ENCODE data around the gene PRR36.

The PRR36 gene

DNA sequence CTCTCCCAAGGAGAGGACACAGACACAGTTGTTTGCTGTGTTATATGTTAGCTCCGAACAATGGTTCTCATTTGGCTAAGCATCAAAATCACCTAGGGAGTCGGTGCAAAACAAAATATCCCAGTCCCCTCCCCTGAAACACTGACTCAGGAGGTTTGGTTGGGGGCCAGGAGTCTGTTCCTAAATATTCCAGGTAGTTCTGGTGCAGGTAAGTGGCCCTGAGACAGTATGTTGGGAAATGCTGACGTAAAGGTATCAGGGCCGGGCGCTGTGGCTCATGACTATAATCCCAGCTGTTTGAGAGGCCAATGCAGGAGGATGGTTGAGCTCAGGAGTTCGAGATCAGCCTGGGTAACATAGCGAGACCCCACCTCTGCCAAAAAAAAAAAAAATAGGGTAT is 27.1 kb upstream of the PRR36 start:
- Mint-ChIP-seq H3K4me3 (no peak overlapping the region), H3K9me3 (no peaks in the 10 kb centered on the region), H3K27ac (no peak overlapping the region), H3K4me1 (peaks cover 33% of the 10 kb centered on the region), H3K36me3 (ENCODE audit: low read depth) (no peaks in the 10 kb centered on the region), H3K27me3 (ENCODE audit: low read depth, poor library complexity) (peaks cover 33% of the 10 kb centered on the region)
- DNase-seq: no peak
- TF ChIP-seq, protein P1, sequence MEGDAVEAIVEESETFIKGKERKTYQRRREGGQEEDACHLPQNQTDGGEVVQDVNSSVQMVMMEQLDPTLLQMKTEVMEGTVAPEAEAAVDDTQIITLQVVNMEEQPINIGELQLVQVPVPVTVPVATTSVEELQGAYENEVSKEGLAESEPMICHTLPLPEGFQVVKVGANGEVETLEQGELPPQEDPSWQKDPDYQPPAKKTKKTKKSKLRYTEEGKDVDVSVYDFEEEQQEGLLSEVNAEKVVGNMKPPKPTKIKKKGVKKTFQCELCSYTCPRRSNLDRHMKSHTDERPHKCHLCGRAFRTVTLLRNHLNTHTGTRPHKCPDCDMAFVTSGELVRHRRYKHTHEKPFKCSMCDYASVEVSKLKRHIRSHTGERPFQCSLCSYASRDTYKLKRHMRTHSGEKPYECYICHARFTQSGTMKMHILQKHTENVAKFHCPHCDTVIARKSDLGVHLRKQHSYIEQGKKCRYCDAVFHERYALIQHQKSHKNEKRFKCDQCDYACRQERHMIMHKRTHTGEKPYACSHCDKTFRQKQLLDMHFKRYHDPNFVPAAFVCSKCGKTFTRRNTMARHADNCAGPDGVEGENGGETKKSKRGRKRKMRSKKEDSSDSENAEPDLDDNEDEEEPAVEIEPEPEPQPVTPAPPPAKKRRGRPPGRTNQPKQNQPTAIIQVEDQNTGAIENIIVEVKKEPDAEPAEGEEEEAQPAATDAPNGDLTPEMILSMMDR (IDR thresholded peaks at IDR 0.05): no peak

DNA sequence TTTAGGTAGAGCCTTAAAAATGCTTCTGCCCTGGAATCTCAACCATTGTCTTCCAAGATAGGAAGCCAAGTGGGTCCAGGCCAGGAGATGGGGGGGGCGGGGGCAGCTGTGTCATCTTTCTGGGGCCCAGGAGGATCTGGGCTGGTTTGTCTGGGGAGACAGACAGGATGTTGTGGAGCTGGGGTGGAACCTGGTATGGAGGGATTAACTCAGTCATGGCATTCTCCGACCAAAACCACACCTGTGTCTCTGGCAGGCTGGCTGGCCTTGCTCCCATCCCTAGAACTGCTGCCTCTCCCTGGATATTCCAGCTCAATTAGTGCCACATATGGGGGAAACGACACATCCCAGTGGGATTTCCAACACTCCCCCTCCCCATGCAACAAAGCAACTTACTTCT is 26.7 kb upstream of the PRR36 start:
- Mint-ChIP-seq H3K27me3 (ENCODE audit: low read depth, poor library complexity) (peaks cover 33% of the 10 kb centered on the region), H3K36me3 (ENCODE audit: low read depth) (no peaks in the 10 kb centered on the region), H3K27ac (no peak overlapping the region), H3K4me3 (no peak overlapping the region), H3K9me3 (no peaks in the 10 kb centered on the region), H3K4me1 (peaks cover 30% of the 10 kb centered on the region)
- DNase-seq: no peak
- TF ChIP-seq, protein P1 (IDR thresholded peaks at IDR 0.05): no peak

- peaks cover 29% of the 10 kb centered on the region for H3K27me3 Mint-ChIP-seq (ENCODE audit: low read depth, poor library complexity)
- H3K36me3 Mint-ChIP-seq (ENCODE audit: low read depth): no peaks in the 10 kb centered on the region
- no peak overlapping the region for H3K27ac Mint-ChIP-seq
- TF ChIP-seq, protein P1 (IDR thresholded peaks at IDR 0.05): no peak
- peaks cover 25% of the 10 kb centered on the region for H3K4me1 Mint-ChIP-seq
- no peaks in the 10 kb centered on the region for H3K9me3 Mint-ChIP-seq
- no peak overlapping the region for H3K4me3 Mint-ChIP-seq
- DNase-seq: no peak
Observed at GRCh38 chr19:7900401-7900870, 26.2 kb upstream of the PRR36 start.

- peaks cover 19% of the 10 kb centered on the region for H3K4me1 Mint-ChIP-seq
- TF ChIP-seq, protein P1 (IDR thresholded peaks at IDR 0.05): no peak
- H3K27me3 Mint-ChIP-seq (ENCODE audit: low read depth, poor library complexity): peaks cover 29% of the 10 kb centered on the region
- H3K9me3 Mint-ChIP-seq: no peaks in the 10 kb centered on the region
- no peaks in the 10 kb centered on the region for H3K36me3 Mint-ChIP-seq (ENCODE audit: low read depth)
- H3K27ac Mint-ChIP-seq: no peak overlapping the region
- H3K4me3 Mint-ChIP-seq: no peak overlapping the region
- DNase-seq: no peak
Observed at GRCh38 chr19:7899751-7900378, 25.7 kb upstream of the PRR36 start.

DNA sequence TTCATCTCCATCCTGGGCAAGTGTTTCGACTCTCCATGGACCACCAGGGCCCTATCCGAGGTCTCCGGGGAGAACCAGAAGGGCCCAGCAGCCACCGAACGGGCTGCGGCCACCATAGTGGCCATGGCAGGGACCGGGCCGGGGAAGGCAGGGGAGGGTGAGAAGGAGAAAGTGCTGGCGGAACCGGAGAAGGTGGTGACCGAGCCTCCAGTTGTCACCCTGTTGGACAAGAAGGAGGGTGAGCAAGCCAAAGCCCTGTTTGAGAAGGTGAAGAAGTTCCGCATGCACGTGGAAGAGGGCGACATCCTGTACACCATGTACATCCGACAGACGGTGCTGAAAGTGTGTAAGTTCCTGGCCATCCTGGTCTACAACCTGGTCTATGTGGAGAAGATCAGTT is 24.8 kb upstream of the PRR36 start:
- Mint-ChIP-seq H3K4me1 (peaks cover 14% of the 10 kb centered on the region), H3K36me3 (ENCODE audit: low read depth) (no peaks in the 10 kb centered on the region), H3K9me3 (no peaks in the 10 kb centered on the region), H3K27me3 (ENCODE audit: low read depth, poor library complexity) (peaks cover 37% of the 10 kb centered on the region), H3K4me3 (no peak overlapping the region), H3K27ac (no peak overlapping the region)
- no peak for DNase-seq
- TF ChIP-seq, protein P1 (IDR thresholded peaks at IDR 0.05): no peak

DNA sequence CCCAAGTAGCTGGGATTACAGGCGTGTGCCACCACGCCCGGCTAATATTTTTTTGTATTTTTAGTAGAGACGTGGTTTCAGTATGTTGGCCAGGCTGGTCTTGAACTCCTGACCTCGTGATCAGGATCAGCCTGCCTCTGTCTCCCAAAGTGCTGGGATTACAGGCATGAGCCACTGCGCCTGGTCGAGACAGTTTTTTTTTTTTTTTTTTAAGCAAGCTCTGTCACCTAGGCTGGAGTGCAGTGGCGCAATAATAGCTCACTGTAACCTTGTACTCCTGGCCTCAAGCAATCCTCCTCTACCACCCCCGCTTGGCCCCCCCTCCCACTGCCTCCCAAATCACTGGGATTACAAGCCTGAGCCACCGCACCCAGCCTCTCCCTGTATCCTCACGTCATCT is 23.1 kb upstream of the PRR36 start:
- no peak for DNase-seq
- H3K4me3 Mint-ChIP-seq: no peak overlapping the region
- H3K27ac Mint-ChIP-seq: no peak overlapping the region
- TF ChIP-seq, protein P1 (IDR thresholded peaks at IDR 0.05): no peak
- H3K4me1 Mint-ChIP-seq: peaks cover 5% of the 10 kb centered on the region
- peaks cover 28% of the 10 kb centered on the region for H3K27me3 Mint-ChIP-seq (ENCODE audit: low read depth, poor library complexity)
- no peaks in the 10 kb centered on the region for H3K36me3 Mint-ChIP-seq (ENCODE audit: low read depth)
- H3K9me3 Mint-ChIP-seq: no peaks in the 10 kb centered on the region

Data from nephron progenitor cell (in vitro differentiated cells).